ENCODE data around the gene MIGA2. TPM values are rescaled to one million over a fixed set of nuclear protein-coding genes. Genes with fewer than 3 reads are reported as not detected.

Gene MIGA2
- total and polyA plus RNA-seq, 2 of the 4 experiments (the other 2 are of a cell fraction), result 12.5 to 25.3 TPM

- ATAC-seq (ENCODE audit: low read depth), result no peak
- H2AK5ac ChIP-seq (ENCODE audit: low read depth, low read length), result no peak overlapping the region
- H2BK120ac ChIP-seq (ENCODE audit: low read depth, low read length), result no peak overlapping the region
- H3K9me3 ChIP-seq (ENCODE audit: control insufficient read depth, insufficient read depth, low read length), result no peaks in the 10 kb centered on the region
- no peak overlapping the region for H3K23ac ChIP-seq (ENCODE audit: low read depth, low read length)
- no peak for DNase-seq
- dilution Hi-C loops (cut with HindIII; ENCODE audit: low sequenced_read_pairs, unreplicated experiment), result no loop called here
- H2AK9ac ChIP-seq (replicated peaks; ENCODE audit: low read depth, low read length, poor library complexity), result no peak overlapping the region
- CTCF ChIA-PET, result no interaction called here
- no peak overlapping the region for H3K56ac ChIP-seq (ENCODE audit: extremely low read depth, insufficient read depth, low read length)
- no peak overlapping the region for H2AFZ ChIP-seq (replicated peaks; ENCODE audit: low read length, poor library complexity)
- no peak overlapping the region for H4K91ac ChIP-seq (ENCODE audit: insufficient read depth, low read depth, low read length)
- WGBS, 2 experiments (ENCODE audit: extremely low coverage in 2 of 2, insufficient read length in 1 of 2), result 100% methylated on average over 2 of the region's 11 CpGs; no CpG with 5 or more reads in 1 of the 2 experiments
- no peak overlapping the region for H4K5ac ChIP-seq (ENCODE audit: low read depth, low read length)
- no peak overlapping the region for H3K14ac ChIP-seq (replicated peaks; ENCODE audit: low read depth, low read length)
- TF ChIP-seq BHLHE40 (IDR thresholded peaks at IDR 0.05; ENCODE audit: low read depth, low read length), result no peak
- no peak for TF ChIP-seq MAZ (IDR thresholded peaks at IDR 0.05; ENCODE audit: borderline replicate concordance, low read depth, low read length)
- TF ChIP-seq RCOR1 (IDR thresholded peaks at IDR 0.05; ENCODE audit: insufficient replicate concordance, low read length), result no peak
- TF ChIP-seq, protein P1, sequence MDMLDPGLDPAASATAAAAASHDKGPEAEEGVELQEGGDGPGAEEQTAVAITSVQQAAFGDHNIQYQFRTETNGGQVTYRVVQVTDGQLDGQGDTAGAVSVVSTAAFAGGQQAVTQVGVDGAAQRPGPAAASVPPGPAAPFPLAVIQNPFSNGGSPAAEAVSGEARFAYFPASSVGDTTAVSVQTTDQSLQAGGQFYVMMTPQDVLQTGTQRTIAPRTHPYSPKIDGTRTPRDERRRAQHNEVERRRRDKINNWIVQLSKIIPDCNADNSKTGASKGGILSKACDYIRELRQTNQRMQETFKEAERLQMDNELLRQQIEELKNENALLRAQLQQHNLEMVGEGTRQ (IDR thresholded peaks at IDR 0.05; ENCODE audit: low read depth, low read length), result no peak
- H3K27me3 ChIP-seq (ENCODE audit: control insufficient read depth, insufficient read depth, low read length), result no peaks in the 10 kb centered on the region
- 0 out of 2 replicates have a peak, but pooled peaks cover 6% of the 10 kb centered on the region for H3K9me1 ChIP-seq (ENCODE audit: insufficient read depth, low read length)
- no peak overlapping the region for H3K18ac ChIP-seq (ENCODE audit: low read depth, low read length)
- no peak overlapping the region for H2BK20ac ChIP-seq (ENCODE audit: low read depth, low read length)
- no peaks in the 10 kb centered on the region for H3K36me3 ChIP-seq (ENCODE audit: control insufficient read depth, insufficient read depth, low read length)
- no peak overlapping the region for H4K8ac ChIP-seq (ENCODE audit: low read depth in 2 of 2, low read length in 2 of 2)
- H3K4ac ChIP-seq (ENCODE audit: low read depth, low read length), result no peak overlapping the region
- no peaks in the 10 kb centered on the region for H4K20me1 ChIP-seq (ENCODE audit: insufficient read depth, low read length)
- intact Hi-C loops (cut with micrococcal nuclease), result no loop called here
- H2BK5ac ChIP-seq (ENCODE audit: low read depth, low read length, poor library complexity, severe bottlenecking), result no peak overlapping the region
- no peak overlapping the region for H3K9ac ChIP-seq (ENCODE audit: low read depth, low read length)
- POLR2A ChIA-PET (ENCODE audit: unreplicated experiment), result no interaction called here
- H3K4me2 ChIP-seq (ENCODE audit: low read depth, low read length), result no peak overlapping the region
- BruUV-seq (replicated peaks), result no TSS peak
- peaks cover 4 to 13% of the 10 kb centered on the region in 2 experiments; a peak in 3 of 4 replicates for H3K79me1 ChIP-seq (ENCODE audit: low read depth in 1 of 2, low read length in 2 of 2)
- peaks cover 2% of the 10 kb centered on the region; the same call in 1 of the 2 replicates for H3K4me1 ChIP-seq (ENCODE audit: control insufficient read depth, insufficient read depth, low read length)
- no peak overlapping the region for H2BK15ac ChIP-seq (ENCODE audit: low read depth, low read length)
- in situ Hi-C loops (cut with MboI; ENCODE audit: low sequenced_read_pairs), result no loop called here
- no peak overlapping the region for H3K4me3 ChIP-seq (ENCODE audit: insufficient read depth, low read depth, low read length)
- H3K27ac ChIP-seq (ENCODE audit: insufficient read depth, low read length), result no peak overlapping the region
These were observed 40.2 kb downstream of the MIGA2 start for GRCh38 chr9:129076640-129077037.

All from IMR-90 (cell line).